ENCODE data around the gene KCNG3. TPM values are rescaled to one million over a fixed set of nuclear protein-coding genes. Genes with fewer than 3 reads are reported as not detected.
A peak's percentile ranks its signal among the peaks of the same experiment; 100 is the strongest.

The KCNG3 gene
- total and polyA plus RNA-seq, 2 donors from 2014 or later, result 0.19 to 0.88 TPM

DNA sequence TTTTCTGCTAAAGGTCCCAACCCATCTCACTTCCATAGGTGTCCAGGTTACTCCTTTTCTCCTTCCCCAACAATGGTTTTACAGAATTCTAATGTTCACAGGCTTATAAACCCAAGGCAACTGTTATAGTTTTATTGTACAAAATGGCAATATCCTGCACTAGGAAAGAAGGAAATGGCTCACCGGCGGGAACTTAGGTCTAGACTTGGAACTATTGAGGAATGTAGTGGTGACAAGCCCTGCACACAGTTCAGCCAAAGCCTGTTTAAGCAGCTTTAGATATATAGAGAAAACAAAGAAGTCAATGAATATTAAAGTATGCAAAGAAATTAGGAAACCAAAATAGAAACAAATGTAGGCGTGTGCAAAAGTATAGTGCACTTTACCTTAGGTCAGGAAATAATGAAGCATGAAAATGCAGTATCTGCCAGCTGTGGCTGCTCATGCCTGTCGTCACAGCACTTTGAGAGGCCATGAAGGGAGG lies 22.7 kb upstream of the KCNG3 start:
- H3K27ac ChIP-seq (ENCODE audit: low read depth in 2 of 2, low read length in 2 of 2), result no peak overlapping the region
- intact Hi-C loops (cut with DNase I), result loop anchor here (10.0 kb wide), 1 partner anchor 148 kb away; no protein-coding TSS in a partner anchor
- no peak overlapping the region for H3K9ac ChIP-seq (ENCODE audit: low read length in 3 of 3)
- no peaks in the 10 kb centered on the region for H3K27me3 ChIP-seq (ENCODE audit: control insufficient read depth, insufficient read depth, low read length)
- no peaks in the 10 kb centered on the region for H3K36me3 ChIP-seq (ENCODE audit: control insufficient read depth in 2 of 3, insufficient read depth in 3 of 3, low read length in 3 of 3)
- DNase-seq (peak in 1 of 5 donors; percentile 24), FAIRE-seq (no peak)
- H3K4me3 ChIP-seq (ENCODE audit: low read length in 3 of 3), result no peak overlapping the region
- H3K4me1 ChIP-seq (ENCODE audit: control insufficient read depth in 2 of 3, insufficient read depth in 2 of 3, low read depth in 1 of 3, low read length in 3 of 3), result no peaks in the 10 kb centered on the region
- TF ChIP-seq, protein P1, sequence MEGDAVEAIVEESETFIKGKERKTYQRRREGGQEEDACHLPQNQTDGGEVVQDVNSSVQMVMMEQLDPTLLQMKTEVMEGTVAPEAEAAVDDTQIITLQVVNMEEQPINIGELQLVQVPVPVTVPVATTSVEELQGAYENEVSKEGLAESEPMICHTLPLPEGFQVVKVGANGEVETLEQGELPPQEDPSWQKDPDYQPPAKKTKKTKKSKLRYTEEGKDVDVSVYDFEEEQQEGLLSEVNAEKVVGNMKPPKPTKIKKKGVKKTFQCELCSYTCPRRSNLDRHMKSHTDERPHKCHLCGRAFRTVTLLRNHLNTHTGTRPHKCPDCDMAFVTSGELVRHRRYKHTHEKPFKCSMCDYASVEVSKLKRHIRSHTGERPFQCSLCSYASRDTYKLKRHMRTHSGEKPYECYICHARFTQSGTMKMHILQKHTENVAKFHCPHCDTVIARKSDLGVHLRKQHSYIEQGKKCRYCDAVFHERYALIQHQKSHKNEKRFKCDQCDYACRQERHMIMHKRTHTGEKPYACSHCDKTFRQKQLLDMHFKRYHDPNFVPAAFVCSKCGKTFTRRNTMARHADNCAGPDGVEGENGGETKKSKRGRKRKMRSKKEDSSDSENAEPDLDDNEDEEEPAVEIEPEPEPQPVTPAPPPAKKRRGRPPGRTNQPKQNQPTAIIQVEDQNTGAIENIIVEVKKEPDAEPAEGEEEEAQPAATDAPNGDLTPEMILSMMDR (IDR thresholded peaks at IDR 0.05; ENCODE audit: borderline replicate concordance, extremely low read depth, insufficient read depth), result no peak
- no peaks in the 10 kb centered on the region for H3K9me3 ChIP-seq (ENCODE audit: control insufficient read depth in 2 of 3, insufficient read depth in 1 of 3, low read length in 3 of 3)

DNA sequence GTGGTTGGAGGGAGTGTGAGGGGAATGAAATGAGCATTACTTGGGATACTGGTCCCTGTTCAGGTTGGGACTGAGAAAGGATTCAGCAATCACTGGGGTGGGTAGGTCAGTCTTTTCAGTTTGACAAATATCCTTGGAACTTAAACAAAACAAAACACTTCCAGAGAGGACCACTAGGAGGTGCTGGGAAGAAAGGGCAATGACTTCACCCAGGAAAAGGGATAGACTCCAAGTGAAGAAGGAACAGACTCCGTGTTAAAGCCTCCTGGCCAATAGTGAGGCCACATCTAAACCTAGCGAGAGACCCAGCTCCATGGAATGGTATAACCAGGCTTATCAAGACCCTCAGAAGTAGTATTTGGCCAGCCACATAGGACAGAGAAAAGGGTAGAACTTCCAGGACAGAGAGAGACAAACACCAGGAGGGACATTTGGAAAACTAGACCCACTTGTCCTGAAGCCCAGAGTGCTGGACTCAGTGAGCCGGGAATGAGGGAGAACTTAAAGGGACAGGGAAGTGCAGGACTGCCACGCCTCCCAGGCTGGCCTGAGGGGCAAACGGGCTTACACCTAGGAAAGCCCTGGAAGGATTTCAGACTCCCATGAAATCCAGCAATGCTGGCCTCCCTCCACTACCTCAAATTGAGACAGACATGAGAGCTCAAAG lies 19.6 kb upstream of the KCNG3 start:
- Histone ChIP-seq H3K9ac (ENCODE audit: low read length in 3 of 3) (no peak overlapping the region), H3K27ac (ENCODE audit: low read depth in 2 of 2, low read length in 2 of 2) (no peak overlapping the region), H3K36me3 (ENCODE audit: control insufficient read depth in 2 of 3, insufficient read depth in 3 of 3, low read length in 3 of 3) (no peaks in the 10 kb centered on the region), H3K4me1 (ENCODE audit: control insufficient read depth in 2 of 3, insufficient read depth in 2 of 3, low read depth in 1 of 3, low read length in 3 of 3) (no peaks in the 10 kb centered on the region), H3K9me3 (ENCODE audit: control insufficient read depth in 2 of 3, insufficient read depth in 1 of 3, low read length in 3 of 3) (no peaks in the 10 kb centered on the region), H3K27me3 (ENCODE audit: control insufficient read depth, insufficient read depth, low read length) (no peaks in the 10 kb centered on the region), H3K4me3 (ENCODE audit: low read length in 3 of 3) (no peak overlapping the region)
- FAIRE-seq, result no peak
- peak in 2 of 5 donors; percentile 48 to 53 for DNase-seq
- TF ChIP-seq, protein P1 (IDR thresholded peaks at IDR 0.05; ENCODE audit: borderline replicate concordance, extremely low read depth, insufficient read depth), result peak; percentile 40
- intact Hi-C loops (cut with DNase I), result loop anchor here (10.0 kb wide), 1 partner anchor 151 kb away; no protein-coding TSS in a partner anchor

DNA sequence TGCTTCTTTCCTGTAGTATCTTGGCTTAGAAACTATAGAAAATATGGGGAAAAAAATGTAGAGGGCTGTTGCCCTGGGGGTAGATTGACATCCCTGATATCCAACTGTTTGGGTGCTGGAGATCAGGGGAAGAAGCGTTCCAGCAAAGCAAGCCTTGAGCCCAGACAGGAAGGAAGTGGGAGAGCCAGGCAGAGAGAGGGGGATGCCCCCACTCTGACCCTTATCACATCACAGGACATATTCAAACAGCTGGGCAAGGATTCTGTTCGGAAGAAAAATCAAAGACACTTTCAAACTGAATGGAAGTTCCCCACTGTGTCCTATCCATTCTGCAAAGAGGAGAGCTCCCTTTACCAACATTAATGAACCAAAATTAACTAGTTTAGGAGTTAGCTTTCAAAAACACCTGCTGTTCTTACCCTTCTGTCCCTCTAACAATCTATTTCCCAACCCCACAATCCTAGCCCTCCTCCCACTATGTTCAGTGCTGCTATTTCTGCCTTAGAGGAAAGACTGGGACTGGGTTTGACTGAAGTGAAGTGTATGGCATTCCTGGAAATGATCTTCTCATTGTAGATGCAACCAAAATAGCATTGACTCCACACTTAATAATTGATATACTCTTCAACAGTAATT lies 16.9 kb upstream of the KCNG3 start:
- Histone ChIP-seq H3K27me3 (ENCODE audit: control insufficient read depth, insufficient read depth, low read length) (no peaks in the 10 kb centered on the region), H3K9ac (ENCODE audit: low read length in 3 of 3) (no peak overlapping the region), H3K4me3 (ENCODE audit: low read length in 3 of 3) (no peak overlapping the region), H3K27ac (ENCODE audit: low read depth in 2 of 2, low read length in 2 of 2) (no peak overlapping the region), H3K36me3 (ENCODE audit: control insufficient read depth in 2 of 3, insufficient read depth in 3 of 3, low read length in 3 of 3) (no peaks in the 10 kb centered on the region), H3K4me1 (ENCODE audit: control insufficient read depth in 2 of 3, insufficient read depth in 2 of 3, low read depth in 1 of 3, low read length in 3 of 3) (no peaks in the 10 kb centered on the region), H3K9me3 (ENCODE audit: control insufficient read depth in 2 of 3, insufficient read depth in 1 of 3, low read length in 3 of 3) (no peaks in the 10 kb centered on the region)
- intact Hi-C loops (cut with DNase I), result loop anchor here (10.0 kb wide), 1 partner anchor 154 kb away; no protein-coding TSS in a partner anchor
- TF ChIP-seq, protein P1 (IDR thresholded peaks at IDR 0.05; ENCODE audit: borderline replicate concordance, extremely low read depth, insufficient read depth), result no peak
- DNase-seq (peak in 2 of 5 donors; percentile 29 to 37), FAIRE-seq (no peak)

Data from kidney (tissue), 14 donors.